HCT116 (cell line): ENCODE data around the gene MINDY4B. TPM values are rescaled to one million over a fixed set of nuclear protein-coding genes. Genes with fewer than 3 reads are reported as not detected.

Source experiments
- ATAC-seq: fragments of 200-7000 bp; cut with Tn5 transposase; 2 replicates; pipeline ENCODE4 v1.9.1; 2020; ENCODE audit warnings: mild to moderate bottlenecking, moderate library complexity
- BruUV-seq: library from RNA; stranded (reverse); fragments of 400-500 nt; replicated peaks from 2 replicates; lab custom pipeline; 2021; lab: Mats Ljungman, UMichigan
- CTCF ChIA-PET: fragments of 300-600 bp; sonication (Branson Sonifier 250); formaldehyde crosslinking; loops from one replicate; lab custom pipeline; 2021; ENCODE audit warnings: antibody characterized with exemption; lab: Charles Lee
- POLR2A ChIA-PET: fragments of 300-600, 350-600 bp; sonication (Branson Sonifier 250); formaldehyde crosslinking; loops from one replicate; lab custom pipeline; 2021; ENCODE audit warnings: antibody characterized with exemption; lab: Charles Lee
- RAD21 ChIA-PET, 2 experiments: fragments of 300-600 bp; sonication (Branson Sonifier 250); formaldehyde crosslinking; loops; one replicate each; lab custom pipeline; 2023; ENCODE audit warnings: low total read pairs in 2 of 2; ENCODE audit not compliant: uncharacterized antibody in 2 of 2, unreplicated experiment in 2 of 2, low non-redundant PET in 1 of 2; lab: Charles Lee
- DNase-seq: peaks from one replicate; pipeline ENCODE4 v3.0.0-alpha.2; 2010; ENCODE audit warnings: low read depth, low spot score
- H2AFZ ChIP-seq: fragments of 200-600 bp; shearing (Covaris generic), sonication (generic); 2 replicates; pipeline ENCODE4 v1.6.1; 2017; ENCODE audit warnings: low read depth, mixed run types, mixed read lengths, antibody characterized with exemption, low read length; ENCODE audit not compliant: poor library complexity, severe bottlenecking
- H3K27ac ChIP-seq: 2 replicates; pipeline ENCODE4 v1.5.1; 2012; ENCODE audit warnings: low read depth, low read length
- H3K27me3 ChIP-seq: fragments of 200-600 bp; sonication (generic); 2 replicates; pipeline ENCODE4 v1.6.1; 2016; ENCODE audit warnings: mixed run types, low read length, mixed read lengths; ENCODE audit not compliant: insufficient read depth
- H3K36me3 ChIP-seq, 2 experiments: fragments of 200-500 bp in 1 of 2; fragments of 200-600 bp in 1 of 2; sonication (Bioruptor generic) in 1 of 2; sonication (generic) in 1 of 2; 2 replicates each; pipeline versions ENCODE4 v1.5.1 to v1.6.1; 2014 to 2016; ENCODE audit warnings: low read length in 2 of 2, inconsistent platforms in 1 of 2, mixed read lengths in 1 of 2, mixed run types in 1 of 2; ENCODE audit not compliant: insufficient read depth in 2 of 2, control insufficient read depth in 1 of 2
- H3K4me1 ChIP-seq, 2 experiments: fragments of 200-600 bp in 1 of 2; sonication (generic) in 1 of 2; 2 replicates each; pipeline versions ENCODE4 v1.5.1 to v1.6.1; 2012 to 2017; ENCODE audit warnings: low read length in 2 of 2, inconsistent platforms in 1 of 2, mild to moderate bottlenecking in 1 of 2, mixed read lengths in 1 of 2, mixed run types in 1 of 2, moderate library complexity in 1 of 2; ENCODE audit not compliant: insufficient read depth in 2 of 2, control insufficient read depth in 1 of 2
- H3K4me2 ChIP-seq: fragments of 200-600 bp; sonication (generic); 2 replicates; pipeline ENCODE4 v1.6.1; 2017; ENCODE audit warnings: mixed run types, low read length, mixed read lengths
- H3K4me3 ChIP-seq, 2 experiments: fragments of 200-600 bp in 1 of 2; sonication (generic) in 1 of 2; replicated peaks in 1 of 2; 2 replicates each; pipeline ENCODE4 v1.5.1; 2011 to 2016; ENCODE audit warnings: low read length in 2 of 2, control low read depth in 1 of 2, low read depth in 1 of 2, mild to moderate bottlenecking in 1 of 2, mixed read lengths in 1 of 2, mixed run types in 1 of 2
- H3K79me2 ChIP-seq: fragments of 200-600 bp; sonication (generic); 2 replicates; pipeline ENCODE4 v1.6.1; 2017; ENCODE audit warnings: mild to moderate bottlenecking, mixed run types, low read length, moderate library complexity, mixed read lengths; ENCODE audit not compliant: insufficient read depth
- H3K9ac ChIP-seq: fragments of 200-600 bp; sonication (generic); 2 replicates; pipeline ENCODE4 v1.6.1; 2016; ENCODE audit warnings: low read length, mixed read lengths
- H3K9me2 ChIP-seq: fragments of 200-600 bp; sonication (generic), shearing (Covaris generic); 2 replicates; pipeline ENCODE4 v1.6.1; 2017; ENCODE audit warnings: mixed run types, mild to moderate bottlenecking, moderate library complexity; ENCODE audit not compliant: insufficient read depth
- H3K9me3 ChIP-seq, 2 experiments: fragments of 200-500 bp in 1 of 2; fragments of 200-600 bp in 1 of 2; sonication (Bioruptor generic) in 1 of 2; sonication (generic) in 1 of 2; 2 replicates each; pipeline ENCODE4 v1.6.1; 2014 to 2017; ENCODE audit warnings: low read length in 2 of 2, mixed read lengths in 2 of 2, inconsistent platforms in 1 of 2, low read depth in 1 of 2, mild to moderate bottlenecking in 1 of 2, mixed run types in 1 of 2, moderate library complexity in 1 of 2; ENCODE audit not compliant: control insufficient read depth in 1 of 2, insufficient read depth in 1 of 2
- H4K20me1 ChIP-seq: fragments of 200-600 bp; sonication (generic), shearing (Covaris generic); 2 replicates; pipeline ENCODE4 v1.6.1; 2017; ENCODE audit warnings: mixed run types, mild to moderate bottlenecking, moderate library complexity; ENCODE audit not compliant: insufficient read depth
- ATF3 ChIP-seq: IDR thresholded peaks from 2 replicates; pipeline ENCODE4 v1.6.1; 2012
- CBX3 ChIP-seq: IDR thresholded peaks from 2 replicates; pipeline ENCODE4 v1.6.1; 2012; ENCODE audit warnings: low read depth
- CEBPB ChIP-seq: IDR thresholded peaks from 2 replicates; pipeline ENCODE4 v1.6.1; 2012; ENCODE audit warnings: low read depth
- CTCF ChIP-seq, 3 experiments: fragments of 200-600 bp in 1 of 3; sonication (generic) in 1 of 3; IDR thresholded peaks in 2 of 3; conservative IDR thresholded peaks in 1 of 3; 2 replicates each; pipeline ENCODE4 v1.5.1; 2012 to 2017; ENCODE audit warnings: low read depth in 2 of 3, low read length in 2 of 3, antibody characterized with exemption in 1 of 3, borderline replicate concordance in 1 of 3, control low read depth in 1 of 3, mild to moderate bottlenecking in 1 of 3, mixed read lengths in 1 of 3, mixed run types in 1 of 3, moderate library complexity in 1 of 3; ENCODE audit not compliant: insufficient read depth in 1 of 3
- ELF1 ChIP-seq: IDR thresholded peaks from 2 replicates; pipeline ENCODE4 v1.6.1; 2012; ENCODE audit warnings: low read depth, borderline replicate concordance
- EZH2 ChIP-seq: fragments of 200-600 bp; sonication (generic); IDR thresholded peaks from 2 replicates; pipeline ENCODE4 v1.6.1; 2017; ENCODE audit warnings: antibody characterized with exemption, mixed run types
- JUND ChIP-seq: IDR thresholded peaks from 2 replicates; pipeline ENCODE4 v1.6.1; 2012
- MAX ChIP-seq: IDR thresholded peaks from 2 replicates; pipeline ENCODE4 v1.6.1; 2012
- REST ChIP-seq: IDR thresholded peaks from 2 replicates; pipeline ENCODE4 v1.6.1; 2012; ENCODE audit warnings: low read depth
- SP1 ChIP-seq: IDR thresholded peaks from 2 replicates; pipeline ENCODE4 v1.6.1; 2012; ENCODE audit warnings: low read depth
- ZBTB33 ChIP-seq: IDR thresholded peaks from 2 replicates; pipeline ENCODE4 v1.6.1; 2011; ENCODE audit warnings: mild to moderate bottlenecking, low read length, moderate library complexity; ENCODE audit not compliant: insufficient replicate concordance; ENCODE audit errors: extremely low read depth
- ZNF274 ChIP-seq: fragments of 200-500 bp; sonication (Bioruptor generic); IDR thresholded peaks from 2 replicates; pipeline ENCODE4 v1.6.1; 2014; ENCODE audit warnings: mild to moderate bottlenecking, low read depth, low read length, inconsistent platforms
- intact Hi-C: fragments of 100-400 bp; cut with micrococcal nuclease; formaldehyde crosslinking; loops from 2 replicates; pipeline ENCODE4 v1.10.0; 2022
- total RNA-seq: library from RNA; stranded (reverse); gene quantifications from one replicate; pipeline ENCODE4 v1.2.1, GENCODE V29; 2021; ENCODE audit not compliant: unreplicated experiment

Gene MINDY4B
- total RNA-seq, 1 experiment from 2014 or later: not detected

- H2AFZ ChIP-seq: no peak overlapping the region
- peak; percentile 42; the same call in 1 of the 2 replicates for ATAC-seq
- RAD21 ChIA-PET: no interaction called here
- CTCF ChIA-PET: no interaction called here
- intact Hi-C loops: no loop called here
- H3K9me3 ChIP-seq: no peaks in the 10 kb centered on the region
- no peak for TF ChIP-seq CBX3
- TF ChIP-seq ELF1: no peak
- no peak for TF ChIP-seq ZBTB33
- no peak for TF ChIP-seq MAX
- TF ChIP-seq REST: no peak
- TF ChIP-seq CTCF (IDR thresholded peaks at IDR 0.05 in 2 of 3, conservative IDR thresholded peaks at IDR 0.05 in 1 of 3; ENCODE audit: borderline replicate concordance in 1 of 3, insufficient read depth in 1 of 3, low read depth in 2 of 3, low read length in 2 of 3): no peak
- TF ChIP-seq EZH2: no peak
- TF ChIP-seq ATF3: no peak
- TF ChIP-seq CEBPB: no peak
- no peak for TF ChIP-seq SP1
- no peak for TF ChIP-seq JUND
- TF ChIP-seq ZNF274: no peak
- no peaks in the 10 kb centered on the region for H3K79me2 ChIP-seq
- peaks cover 0 to 11% of the 10 kb centered on the region in 2 experiments; a peak in 2 of 4 replicates for H3K4me1 ChIP-seq
- H3K9ac ChIP-seq: no peak overlapping the region
- H3K36me3 ChIP-seq: no peaks in the 10 kb centered on the region
- no peaks in the 10 kb centered on the region for H3K9me2 ChIP-seq
- no peaks in the 10 kb centered on the region for H3K27me3 ChIP-seq
- POLR2A ChIA-PET: no interaction called here
- H4K20me1 ChIP-seq: no peaks in the 10 kb centered on the region
- H3K4me2 ChIP-seq: peak overlapping the region; percentile 12; the same call in 1 of the 2 replicates
- no peak for DNase-seq
- no peak overlapping the region for H3K27ac ChIP-seq
- H3K4me3 ChIP-seq: no peak overlapping the region
- no TSS peak for BruUV-seq
These were observed 60.8 kb downstream of the MINDY4B start for GRCh38 chr3:150844484-150844883.
